NCI-H146 treated with DMSO at 0.1 percent for 48 hours (cell line): Measurements from ENCODE around the gene RIT1.
A peak's percentile ranks its signal among the peaks of the same experiment; 100 is the strongest.

Experiments
- DNase-seq: peaks from one replicate; lab custom pipeline; 2025; ENCODE audit not compliant: unreplicated experiment; lab: John Stamatoyannopoulos, UW

The RIT1 gene, protein sequence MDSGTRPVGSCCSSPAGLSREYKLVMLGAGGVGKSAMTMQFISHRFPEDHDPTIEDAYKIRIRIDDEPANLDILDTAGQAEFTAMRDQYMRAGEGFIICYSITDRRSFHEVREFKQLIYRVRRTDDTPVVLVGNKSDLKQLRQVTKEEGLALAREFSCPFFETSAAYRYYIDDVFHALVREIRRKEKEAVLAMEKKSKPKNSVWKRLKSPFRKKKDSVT

DNA sequence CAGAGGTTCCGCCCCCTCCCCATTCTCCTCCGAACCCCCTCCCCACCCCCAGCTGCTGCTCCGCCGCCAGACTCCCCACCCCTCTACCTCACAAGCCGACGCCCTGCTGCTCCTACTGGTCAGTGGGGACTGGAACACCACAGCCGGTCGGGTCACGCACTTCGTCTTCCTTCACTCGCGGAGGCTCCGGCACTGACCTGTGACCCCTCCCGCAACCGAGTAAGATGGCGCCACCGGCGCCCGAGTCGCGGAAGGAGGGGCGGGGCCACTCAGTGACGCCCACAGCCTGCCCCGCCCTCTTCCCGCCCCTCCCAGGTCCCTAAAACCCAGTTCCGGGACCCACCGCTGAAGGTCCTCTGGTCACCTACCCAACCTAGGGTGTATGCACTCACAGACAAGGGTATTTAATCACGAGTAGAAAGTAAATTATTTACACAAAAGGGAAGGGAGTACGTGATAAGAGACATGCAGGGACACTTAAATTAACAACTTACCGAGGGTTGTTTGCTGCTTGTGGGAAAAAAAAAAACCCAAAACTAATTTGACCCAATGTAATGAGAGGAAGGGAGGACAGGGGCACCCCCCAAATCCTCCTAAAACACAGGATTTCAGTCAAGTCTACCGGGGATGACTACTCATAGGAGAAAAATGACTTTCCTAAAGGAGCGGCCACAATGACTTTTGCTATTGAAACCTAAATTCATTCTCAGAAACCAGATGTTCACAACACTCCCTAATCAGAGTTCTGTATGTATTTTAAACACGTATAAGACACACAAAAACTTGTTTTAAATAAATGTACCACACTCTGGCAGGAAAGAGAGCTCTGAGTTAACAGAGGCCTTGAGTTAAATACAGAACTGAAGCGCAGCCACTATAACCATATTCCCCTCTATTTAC lies at the start of gene RIT1:
RIT1 (minus strand) TSS at position 194 of the 900 bp plus-strand sequence. CDS start 588 bp downstream, outside the sequence.
- DNase-seq, result peak; percentile 66

DNA sequence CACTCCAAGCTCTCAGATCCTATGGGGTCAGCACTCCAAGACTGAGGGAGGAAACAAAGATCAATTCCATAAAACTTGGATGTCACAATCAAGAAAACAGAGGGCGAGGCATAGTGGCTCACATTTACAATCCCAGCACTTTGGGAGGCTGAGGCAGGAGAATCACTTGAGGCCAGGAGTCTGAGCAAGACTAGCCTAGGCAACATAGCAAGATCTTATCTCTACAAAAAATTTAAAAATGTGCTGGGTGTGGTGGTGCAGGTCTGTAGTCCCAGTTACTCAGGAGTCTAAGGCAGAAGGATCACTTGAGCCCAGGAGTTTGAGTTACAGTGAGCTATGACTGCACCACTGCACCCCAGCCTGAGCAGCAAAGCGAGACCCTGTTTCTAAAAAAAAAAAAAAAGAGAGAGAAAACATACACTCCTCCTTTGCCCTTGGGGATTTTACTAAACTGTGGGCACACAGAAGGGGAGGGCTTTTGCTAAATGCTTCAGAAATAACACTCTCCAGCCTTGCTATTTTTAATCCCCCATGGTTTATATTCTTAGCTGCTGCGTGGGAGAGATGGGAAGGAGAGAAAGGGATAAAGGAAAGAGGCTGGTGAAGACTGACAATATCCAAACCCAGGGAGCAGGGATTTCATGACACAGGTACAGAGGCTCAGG lies 49.1 kb upstream of the RIT1 start:
- no peak for DNase-seq

DNA sequence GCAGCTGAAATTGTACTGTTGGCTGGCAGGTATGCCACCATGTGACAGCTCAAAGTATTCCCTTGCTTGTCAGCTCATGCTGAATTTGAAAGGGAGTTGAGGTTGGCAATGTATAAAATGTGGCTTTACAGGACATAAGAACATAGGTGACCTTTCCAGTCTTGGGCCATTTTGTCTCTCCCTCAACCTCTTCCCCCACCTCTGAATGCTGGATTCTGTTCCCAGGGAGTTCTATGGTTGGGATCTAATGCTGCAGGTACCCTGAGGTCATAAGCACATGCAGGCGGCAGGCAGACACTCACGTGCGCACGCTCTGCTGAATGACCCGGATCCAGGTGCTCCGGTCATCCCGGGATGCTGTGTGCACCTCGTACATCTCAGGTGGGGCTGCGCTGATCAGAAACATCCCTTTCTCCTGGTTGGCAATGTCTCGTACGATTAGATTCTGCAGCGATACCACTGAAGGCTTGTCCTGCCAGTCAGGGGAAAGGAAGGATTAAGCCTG lies 46.3 kb upstream of the RIT1 start:
- no peak for DNase-seq

DNA sequence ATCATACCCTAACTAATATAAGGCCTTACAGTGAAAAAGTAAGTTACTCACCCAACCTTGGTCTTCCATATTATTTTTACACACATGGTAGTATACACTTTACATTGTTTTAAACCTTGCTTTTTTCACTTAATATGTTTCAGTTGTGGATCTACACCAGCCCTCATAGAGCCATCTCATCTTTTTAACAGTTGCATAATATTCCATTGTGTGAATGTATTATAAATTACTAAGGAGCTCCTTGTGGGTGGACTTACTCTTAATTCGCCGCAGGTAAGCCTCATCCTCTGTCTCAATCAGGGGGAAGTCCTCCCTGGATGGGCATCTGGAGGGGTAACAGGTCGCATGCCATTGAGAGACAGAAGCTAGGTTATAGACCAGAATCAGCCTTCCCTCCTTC lies 43.5 kb upstream of the RIT1 start:
- DNase-seq, result no peak

DNA sequence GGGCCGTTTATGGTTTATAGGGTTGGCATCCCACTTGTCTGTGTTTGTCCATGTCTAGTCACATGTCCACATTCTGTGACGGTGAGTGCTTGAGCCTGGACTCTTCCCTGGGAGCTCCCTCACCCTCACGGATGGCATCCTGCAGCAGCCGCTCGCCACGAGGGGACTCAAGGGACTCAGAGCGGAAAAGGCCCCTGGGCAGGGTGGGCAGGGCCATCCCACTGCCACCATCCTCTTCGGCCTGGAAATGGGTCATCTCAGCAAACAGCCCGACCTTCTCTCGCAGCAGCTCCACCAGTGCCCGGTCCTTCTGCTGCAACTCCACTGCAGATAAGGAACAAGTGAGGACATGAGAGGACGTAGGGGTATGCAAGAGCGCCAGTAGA lies 41.3 kb upstream of the RIT1 start:
- DNase-seq, result no peak

DNA sequence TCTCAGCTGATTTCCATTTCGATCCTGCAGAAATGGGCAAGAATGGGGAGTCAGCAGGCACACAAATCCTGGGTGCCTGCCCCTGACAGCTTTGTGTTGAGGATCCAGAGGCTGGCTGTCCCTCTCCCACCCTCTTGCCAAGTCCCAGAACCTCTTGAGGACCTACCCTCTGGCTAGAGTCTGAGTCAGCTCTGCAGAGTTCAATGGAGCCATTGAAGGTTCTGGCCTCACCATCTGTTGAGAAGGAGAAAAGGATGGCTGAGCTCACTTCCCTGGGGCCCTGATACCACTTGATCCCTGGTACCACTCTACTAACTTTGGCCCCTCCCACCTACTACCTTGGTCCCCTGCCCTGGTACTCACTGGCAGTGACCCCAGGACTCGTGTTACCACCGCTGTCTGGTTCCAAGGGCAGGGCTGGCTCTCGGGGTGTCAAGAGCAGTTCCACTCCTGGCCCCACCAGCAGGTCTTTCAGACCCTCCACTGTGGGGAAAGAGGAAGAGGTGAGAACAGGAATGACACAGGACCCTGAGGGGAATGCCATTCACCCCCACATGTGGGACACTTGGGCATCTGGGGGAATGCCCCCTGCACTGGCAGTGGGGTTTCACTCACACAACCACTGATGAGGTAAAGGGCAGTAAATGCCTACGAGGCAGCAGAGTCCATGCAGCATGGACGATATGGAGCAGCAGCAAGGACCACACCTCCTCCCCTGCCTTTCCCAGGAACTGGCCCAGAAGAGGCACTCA lies 40.8 kb upstream of the RIT1 start:
- DNase-seq, result no peak

DNA sequence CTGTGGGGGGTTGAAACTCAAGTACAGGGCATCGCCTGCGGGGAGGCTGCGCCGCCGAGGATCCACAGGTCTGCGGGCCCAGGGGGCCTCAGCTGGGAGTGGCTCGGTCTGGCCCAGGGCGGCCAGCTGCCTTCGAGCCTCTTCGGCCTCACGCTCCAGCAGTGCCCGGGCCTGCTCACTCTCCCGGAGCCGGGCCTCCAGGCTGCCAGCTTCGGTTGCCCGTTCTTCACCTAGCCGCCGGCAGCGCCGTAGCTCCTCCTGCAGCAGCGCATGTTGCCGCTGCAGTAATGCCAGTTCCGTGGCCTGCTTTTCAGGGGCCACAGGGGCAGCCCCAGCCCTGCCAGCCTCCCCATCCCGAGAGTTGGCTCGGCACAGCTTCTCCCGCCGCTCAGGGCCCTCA lies 39.7 kb upstream of the RIT1 start:
- no peak for DNase-seq

DNA sequence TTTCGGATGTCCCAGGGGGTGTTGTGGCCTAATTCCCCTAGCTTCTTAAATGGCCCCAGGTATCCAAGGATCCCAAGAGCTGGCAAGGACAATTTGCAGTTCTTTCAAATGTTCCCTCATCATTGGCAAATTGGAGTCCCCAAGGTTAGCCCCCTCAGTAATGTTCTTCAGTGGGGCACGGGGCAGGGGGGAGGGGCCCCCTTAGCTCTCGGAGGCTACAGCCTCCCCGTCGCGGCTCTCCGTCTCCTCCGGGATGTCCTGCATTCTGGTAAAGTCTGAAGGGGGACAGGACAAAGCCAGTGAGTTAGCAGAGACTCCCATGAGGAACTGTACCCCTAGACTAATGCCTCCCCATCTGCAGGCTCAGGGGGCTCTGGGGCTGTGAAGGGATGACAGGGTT lies 36.6 kb upstream of the RIT1 start:
- no peak for DNase-seq

DNA sequence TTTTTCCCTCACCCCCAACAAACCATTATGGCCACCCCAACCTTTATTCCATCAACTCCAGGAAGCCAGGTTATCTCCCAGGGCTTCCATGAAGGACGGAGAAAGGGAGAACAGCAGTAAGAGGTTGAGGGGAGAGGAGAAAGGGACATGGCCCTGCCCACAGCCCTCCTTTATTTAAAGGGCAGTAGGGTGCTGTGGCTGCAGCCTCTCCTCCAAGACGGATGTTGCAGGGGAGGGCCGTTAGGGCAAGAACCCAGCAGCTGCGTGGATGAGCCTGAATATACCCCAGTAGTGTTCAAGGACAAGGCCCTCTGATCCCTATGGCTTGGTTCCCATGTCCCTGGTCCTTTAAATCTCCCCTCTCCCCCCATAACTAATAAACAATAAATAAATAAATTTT lies 36.1 kb upstream of the RIT1 start:
- DNase-seq, result no peak

DNA sequence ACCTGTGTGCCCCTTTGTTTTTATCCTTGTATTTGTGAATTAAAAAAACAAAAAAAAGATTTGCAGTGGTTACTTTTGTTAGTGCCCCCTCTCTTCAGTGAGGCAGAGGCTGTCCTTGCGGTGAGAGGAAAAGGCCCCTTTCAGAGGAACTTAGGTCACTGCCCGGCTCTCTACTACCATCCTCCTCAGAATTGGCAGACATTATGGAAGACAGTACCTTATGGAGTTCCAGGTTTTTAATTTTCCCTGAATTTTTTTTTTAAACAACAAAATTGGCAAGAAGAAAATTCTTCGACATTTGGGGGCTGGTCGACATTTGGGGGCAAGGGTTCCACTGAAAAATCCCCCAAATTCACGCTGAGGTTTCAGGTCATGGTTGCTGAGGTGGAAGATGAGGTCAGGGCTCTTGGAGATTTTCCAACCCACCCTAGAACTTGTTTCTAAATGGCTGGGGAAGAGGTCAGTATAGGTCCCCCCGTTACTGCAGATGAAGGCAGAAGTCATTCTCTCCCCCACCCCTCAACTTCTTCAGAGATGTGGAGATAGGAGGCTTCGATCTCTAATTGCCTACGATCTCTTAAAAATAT lies 35.6 kb upstream of the RIT1 start:
- DNase-seq, result no peak

DNA sequence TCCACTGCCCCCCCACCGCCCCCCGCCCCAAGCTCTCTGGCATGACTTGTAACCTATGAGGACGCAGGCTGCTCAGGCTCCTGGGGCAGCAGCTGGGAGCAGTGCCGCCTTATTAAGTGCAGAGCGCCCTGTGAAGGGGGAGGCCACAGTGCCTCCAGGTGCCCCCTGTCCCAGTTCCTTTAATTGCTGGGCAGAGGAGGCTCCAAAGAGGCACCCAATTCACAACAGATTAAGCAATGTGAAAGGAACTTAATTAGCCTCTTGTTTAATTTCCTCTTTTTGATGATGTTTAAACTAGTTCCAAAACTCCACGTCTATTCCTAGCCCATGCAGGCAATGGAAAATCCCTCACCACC lies 33.3 kb upstream of the RIT1 start:
- no peak for DNase-seq

DNA sequence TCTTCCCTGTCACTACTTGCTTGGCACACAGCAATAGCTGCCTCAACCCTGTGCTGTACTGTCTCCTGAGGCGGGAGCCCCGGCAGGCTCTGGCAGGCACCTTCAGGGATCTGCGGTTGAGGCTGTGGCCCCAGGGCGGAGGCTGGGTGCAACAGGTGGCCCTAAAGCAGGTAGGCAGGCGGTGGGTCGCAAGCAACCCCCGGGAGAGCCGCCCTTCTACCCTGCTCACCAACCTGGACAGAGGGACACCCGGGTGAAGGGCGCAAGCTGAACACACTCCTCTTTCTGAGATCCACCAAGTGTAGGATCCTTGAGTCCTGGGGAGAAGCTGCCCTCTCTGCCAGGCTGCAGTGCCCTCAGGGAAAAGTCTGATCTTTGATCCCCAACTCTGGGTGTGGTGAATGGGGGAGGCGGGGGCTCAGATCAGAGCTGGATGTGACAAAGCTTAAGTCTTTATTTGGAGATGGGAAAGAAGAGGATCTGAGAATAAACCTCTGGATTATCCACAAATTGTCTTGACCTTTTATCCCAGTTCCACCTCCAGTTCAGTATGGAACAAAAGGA lies 31.5 kb upstream of the RIT1 start:
- DNase-seq, result no peak

DNA sequence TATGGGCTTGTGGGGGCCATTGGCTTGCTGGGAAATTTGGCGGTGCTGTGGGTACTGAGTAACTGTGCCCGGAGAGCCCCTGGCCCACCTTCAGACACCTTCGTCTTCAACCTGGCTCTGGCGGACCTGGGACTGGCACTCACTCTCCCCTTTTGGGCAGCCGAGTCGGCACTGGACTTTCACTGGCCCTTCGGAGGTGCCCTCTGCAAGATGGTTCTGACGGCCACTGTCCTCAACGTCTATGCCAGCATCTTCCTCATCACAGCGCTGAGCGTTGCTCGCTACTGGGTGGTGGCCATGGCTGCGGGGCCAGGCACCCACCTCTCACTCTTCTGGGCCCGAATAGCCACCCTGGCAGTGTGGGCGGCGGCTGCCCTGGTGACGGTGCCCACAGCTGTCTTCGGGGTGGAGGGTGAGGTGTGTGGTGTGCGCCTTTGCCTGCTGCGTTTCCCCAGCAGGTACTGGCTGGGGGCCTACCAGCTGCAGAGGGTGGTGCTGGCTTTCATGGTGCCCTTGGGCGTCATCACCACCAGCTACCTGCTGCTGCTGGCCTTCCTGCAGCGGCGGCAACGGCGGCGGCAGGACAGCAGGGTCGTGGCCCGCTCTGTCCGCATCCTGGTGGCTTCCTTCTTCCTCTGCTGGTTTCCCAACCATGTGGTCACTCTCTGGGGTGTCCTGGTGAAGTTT lies 30.8 kb upstream of the RIT1 start:
- no peak for DNase-seq

DNA sequence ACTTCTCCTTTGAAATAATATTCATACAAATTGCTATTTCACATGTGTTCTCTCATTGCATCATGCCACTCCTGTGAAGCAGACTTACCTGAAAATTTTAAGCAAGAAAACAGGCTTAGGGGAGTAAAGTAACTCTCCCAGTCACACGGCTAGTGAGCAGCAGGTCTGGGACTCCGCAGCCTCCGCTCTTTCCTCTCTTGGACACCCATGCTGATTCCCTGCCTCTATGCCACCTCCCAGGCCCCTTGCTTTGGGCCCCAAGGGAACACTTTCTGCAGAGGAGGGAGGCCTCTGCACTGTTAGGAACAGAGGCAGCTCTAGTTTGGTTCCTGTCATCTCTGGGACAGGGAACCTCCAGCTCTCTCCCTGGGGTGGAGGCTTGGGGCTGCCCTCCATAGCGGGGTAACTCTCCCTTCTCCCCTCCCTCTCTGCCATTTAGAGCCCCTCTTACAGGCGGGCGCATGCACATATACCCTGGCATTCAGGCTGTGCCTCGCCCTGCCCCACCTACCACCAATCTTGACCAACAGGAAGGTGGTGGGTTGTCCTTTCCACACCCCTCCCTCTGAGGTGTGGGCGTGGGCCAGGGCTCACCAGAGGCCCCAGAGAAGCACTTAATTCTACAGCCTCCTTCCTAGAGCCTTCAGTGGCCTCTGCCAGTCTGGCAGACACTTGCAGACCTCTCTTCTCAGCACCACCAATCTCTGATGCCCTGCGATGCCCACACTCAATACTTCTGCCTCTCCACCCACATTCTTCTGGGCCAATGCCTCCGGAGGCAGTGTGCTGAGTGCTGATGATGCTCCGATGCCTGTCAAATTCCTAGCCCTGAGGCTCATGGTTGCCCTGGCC lies 30.1 kb upstream of the RIT1 start, which contains the start of gene RXFP4:
RXFP4 (plus strand) TSS at position 646 of the 852 bp plus-strand sequence; CDS start at position 718, 72 bp downstream.
- DNase-seq, result no peak

DNA sequence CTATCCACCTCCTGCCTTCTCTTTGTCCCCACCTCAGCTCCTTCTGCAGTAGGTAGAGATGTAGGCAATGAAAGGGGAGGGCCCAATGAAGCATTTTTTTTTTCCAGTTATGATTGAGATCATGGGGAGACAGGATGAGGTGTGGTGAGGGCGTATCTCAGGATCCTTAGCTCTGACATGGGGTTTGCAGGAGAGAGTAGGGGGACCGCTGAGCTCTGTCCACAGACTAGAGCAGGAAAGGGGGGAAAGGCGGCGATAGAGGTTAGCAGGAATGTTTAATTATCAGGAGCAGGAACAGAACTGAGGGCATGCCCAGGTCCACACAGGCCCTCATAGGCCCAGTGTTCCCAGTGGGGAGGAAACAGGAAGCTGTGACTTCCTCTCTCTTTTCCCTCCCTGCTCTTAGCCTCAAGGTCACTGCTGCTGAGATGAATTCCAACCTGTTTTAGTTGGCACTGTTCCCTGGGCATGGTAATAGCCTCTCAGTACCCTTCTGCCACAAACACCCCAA lies 29.4 kb upstream of the RIT1 start:
- DNase-seq, result no peak

DNA sequence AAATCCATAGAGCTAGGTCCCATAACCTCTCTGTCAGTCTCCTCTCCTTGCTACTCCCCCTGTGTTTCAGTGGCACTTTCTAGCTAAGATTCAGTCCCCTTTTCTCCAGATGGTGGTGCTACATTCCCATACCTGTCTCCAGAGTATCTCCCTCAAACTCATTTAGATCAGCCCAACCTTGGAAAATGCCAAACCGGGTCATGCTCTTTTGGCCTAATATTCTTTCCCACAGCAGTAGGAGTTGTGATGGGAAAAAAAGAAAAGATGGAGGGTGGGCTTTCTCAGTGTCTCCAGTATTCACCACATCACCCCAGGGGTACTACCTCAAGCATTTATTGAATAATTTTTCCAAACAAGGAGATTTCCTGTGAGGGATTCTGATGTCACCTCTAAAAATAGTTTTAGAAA lies 27.1 kb upstream of the RIT1 start:
- peak; percentile 7 for DNase-seq

DNA sequence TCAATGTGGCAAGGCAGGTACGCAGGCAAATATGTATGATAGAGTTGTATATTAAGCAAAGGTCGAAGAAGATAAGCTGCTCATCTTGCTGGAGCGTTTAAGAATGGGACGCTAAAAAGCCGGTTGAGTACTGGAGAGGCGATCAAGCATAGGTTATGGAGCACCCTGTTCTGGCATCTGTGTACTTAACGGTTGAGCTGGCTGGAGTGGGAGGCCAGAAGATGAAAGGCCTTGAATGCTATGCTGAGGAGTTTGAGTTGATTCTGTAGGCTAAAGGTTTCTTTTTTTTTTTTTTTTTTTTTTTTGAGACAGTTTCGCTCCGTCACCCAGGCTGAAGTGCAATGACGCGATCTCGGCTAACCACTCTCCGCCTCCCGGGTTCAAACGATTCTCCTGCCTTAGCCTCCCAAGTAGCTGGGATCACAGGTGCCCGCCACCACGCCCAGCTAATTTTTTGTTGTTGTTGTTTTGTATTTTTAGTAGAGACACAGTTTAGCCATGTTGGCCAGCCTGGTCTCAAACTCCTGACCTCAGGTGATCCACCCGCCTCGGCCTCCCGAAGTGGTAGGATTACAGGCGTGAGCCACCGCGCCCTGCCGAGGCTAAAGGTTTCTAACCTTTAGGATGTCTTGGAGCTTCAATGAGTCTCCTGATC lies 23.9 kb upstream of the RIT1 start:
- peak; percentile 56 for DNase-seq
